Endothelial cell of umbilical vein (primary cell): Measurements from ENCODE around the gene NEMF. TPM values are rescaled to one million over a fixed set of nuclear protein-coding genes. Genes with fewer than 3 reads are reported as not detected.
"Not testable (repeated sequence)": the region's sequence is repeated elsewhere in the genome, so short reads cannot be mapped to it uniquely, and the experiment has no call there.

Experiments used
- BruUV-seq: library from RNA; stranded (reverse); fragments of 400-500 nt; replicated peaks from 2 replicates; lab custom pipeline; 2021; lab: Mats Ljungman, UMichigan
- CTCF ChIA-PET: fragments of 300-600, 350-600 bp; sonication (Branson Sonifier 250); formaldehyde crosslinking; loops from one replicate; lab custom pipeline; 2021; ENCODE audit warnings: antibody characterized with exemption, inconsistent platforms; lab: Charles Lee
- POLR2A ChIA-PET: fragments of 300-600, 350-600 bp; sonication (Branson Sonifier 250); formaldehyde crosslinking; loops from one replicate; lab custom pipeline; 2021; ENCODE audit warnings: antibody characterized with exemption, inconsistent platforms; lab: Charles Lee
- DNase-seq: peaks from one replicate; pipeline ENCODE4 v3.0.0-alpha.2; 2011; ENCODE audit warnings: low read depth, low spot score
- FAIRE-seq: peaks from 2 replicates; lab custom pipeline; 2011; peaks lifted over from hg19 to GRCh38; lab: Jason Lieb, UNC
- H2AFZ ChIP-seq: 2 replicates; pipeline ENCODE4 v1.6.0; 2012; ENCODE audit warnings: low read depth, low read length, control low read depth, inconsistent platforms
- H3K27ac ChIP-seq: 2 replicates; pipeline ENCODE4 v1.5.1; 2011; ENCODE audit warnings: low read depth, mild to moderate bottlenecking, control low read depth, low read length, moderate library complexity; ENCODE audit not compliant: insufficient read depth
- H3K27me3 ChIP-seq, 2 experiments: 2 replicates each; pipeline versions ENCODE4 v1.6.0 to v1.6.1; 2011; ENCODE audit warnings: low read length in 2 of 2, mixed read lengths in 1 of 2; ENCODE audit not compliant: control insufficient read depth in 2 of 2, insufficient read depth in 2 of 2
- H3K36me3 ChIP-seq, 2 experiments: 2 replicates in 1 of 2; 3 replicates in 1 of 2; pipeline ENCODE4 v1.5.1; 2011; ENCODE audit warnings: low read length in 2 of 2, mild to moderate bottlenecking in 1 of 2, moderate library complexity in 1 of 2; ENCODE audit not compliant: control insufficient read depth in 2 of 2, insufficient read depth in 2 of 2; ENCODE audit errors: extremely low read depth in 1 of 2
- H3K4me1 ChIP-seq: 3 replicates; pipeline ENCODE4 v1.5.1; 2011; ENCODE audit warnings: mild to moderate bottlenecking, low read length; ENCODE audit not compliant: control insufficient read depth, insufficient read depth; ENCODE audit errors: extremely low read depth
- H3K4me2 ChIP-seq: 2 replicates; pipeline ENCODE4 v1.6.1; 2011; ENCODE audit warnings: low read length, control low read depth, mixed read lengths; ENCODE audit not compliant: insufficient read depth
- H3K4me3 ChIP-seq, 3 experiments: fragments of 200-600 bp in 1 of 3; sonication (generic), shearing (Covaris generic) in 1 of 3; replicated peaks in 1 of 3; 2 replicates each; pipeline ENCODE4 v1.5.1; 2011 to 2016; ENCODE audit warnings: control low read depth in 3 of 3, low read length in 3 of 3, mild to moderate bottlenecking in 2 of 3, inconsistent platforms in 1 of 3, low read depth in 1 of 3, moderate library complexity in 1 of 3; ENCODE audit not compliant: insufficient read depth in 1 of 3
- H3K79me2 ChIP-seq: 2 replicates; pipeline ENCODE4 v1.6.0; 2012; ENCODE audit warnings: low read length, inconsistent platforms; ENCODE audit not compliant: control insufficient read depth, insufficient read depth
- H3K9ac ChIP-seq: replicated peaks from 2 replicates; pipeline ENCODE3; 2011; ENCODE audit warnings: low read length, control low read depth; ENCODE audit not compliant: insufficient read depth; ENCODE audit errors: extremely low read depth
- H3K9me1 ChIP-seq: replicated peaks from 3 replicates; pipeline ENCODE4 v1.6.0; 2011; ENCODE audit warnings: mild to moderate bottlenecking, low read length; ENCODE audit not compliant: control insufficient read depth, insufficient read depth; ENCODE audit errors: extremely low read depth
- H3K9me3 ChIP-seq: replicated peaks from 2 replicates; pipeline ENCODE4 v1.5.1; 2012; ENCODE audit warnings: low read length, inconsistent platforms; ENCODE audit not compliant: control insufficient read depth, insufficient read depth
- H4K20me1 ChIP-seq: replicated peaks from 2 replicates; pipeline ENCODE3; 2011; ENCODE audit warnings: mild to moderate bottlenecking, low read length; ENCODE audit not compliant: control insufficient read depth, insufficient read depth; ENCODE audit errors: extremely low read depth
- FOS ChIP-seq: IDR thresholded peaks from 2 replicates; pipeline ENCODE4 v1.6.1; 2011; ENCODE audit warnings: mild to moderate bottlenecking, low read length, moderate library complexity, borderline replicate concordance; ENCODE audit not compliant: insufficient read depth
- MYC ChIP-seq: IDR thresholded peaks from one replicate; pipeline ENCODE4 v1.6.1; 2011; ENCODE audit warnings: mild to moderate bottlenecking, low read depth, low read length
- dilution Hi-C: fragments of 300-500 bp; cut with MboI; formaldehyde crosslinking; loops from one replicate; pipeline ENCODE4 v1.15.0; 2019; ENCODE audit warnings: low sequenced_read_pairs; ENCODE audit not compliant: extremely low pct_ligation_motif_present
- intact Hi-C: fragments of 100-400 bp; cut with micrococcal nuclease; formaldehyde crosslinking; loops from one replicate; pipeline ENCODE4 v1.10.0; 2022
- polyA plus RNA-seq, 4 experiments: library from polyadenylated mRNA; depleted of rRNA in 3 of 4; stranded (reverse) in 3 of 4; unstranded in 1 of 4; fragments of >200 nt; gene quantifications; 2 replicates each; pipeline versions ENCODE4 v1.2.1 to v1.2.3, GENCODE V29; 2011 to 2012; ENCODE audit warnings: missing spikeins in 1 of 4
- total RNA-seq: library from RNA; stranded (reverse); gene quantifications from 2 replicates; pipeline ENCODE4 v1.2.3, GENCODE V29; 2021

NEMF gene
- total and polyA plus RNA-seq, 2 donors (not counting 3 experiments of a cell fraction or from before 2014, with no cell fraction given): 12.2 to 71.4 TPM

- H3K27ac ChIP-seq, H3K79me2 ChIP-seq, H3K9ac ChIP-seq, H3K4me1 ChIP-seq, intact Hi-C loops, H4K20me1 ChIP-seq, H2AFZ ChIP-seq, H3K4me2 ChIP-seq, H3K9me1 ChIP-seq, H3K27me3 ChIP-seq, dilution Hi-C loops, CTCF ChIA-PET, BruUV-seq, H3K4me3 ChIP-seq, DNase-seq, H3K9me3 ChIP-seq, H3K36me3 ChIP-seq: not testable (repeated sequence)
- FAIRE-seq: peak; percentile 79
- POLR2A ChIA-PET: interaction anchor here (0.6 kb wide), 1 partner anchor 562 kb away, joined by 3 read pairs; no protein-coding TSS in a partner anchor
Measured at GRCh38 chr14:49746476-49746875, 106.1 kb downstream of the NEMF start.

DNA sequence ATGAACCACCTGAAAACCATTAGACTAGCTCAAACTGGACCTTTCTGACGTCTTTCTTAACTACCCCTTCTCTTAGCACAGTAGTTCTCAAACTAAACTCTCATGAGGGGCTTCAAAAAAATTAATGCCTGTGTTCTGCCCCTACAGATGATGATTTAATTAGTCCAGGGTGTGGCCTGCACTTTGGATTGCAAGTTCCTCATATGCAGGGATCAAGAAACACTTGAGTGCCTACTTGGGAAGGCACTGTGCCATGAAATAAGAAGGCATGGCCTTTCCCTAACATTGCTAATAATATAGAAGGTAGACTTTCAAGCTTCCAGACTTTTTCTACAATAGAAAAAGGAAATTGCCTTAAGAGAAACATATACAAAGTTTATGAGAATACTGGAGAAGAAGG, 107.4 kb downstream of the NEMF start:
- no peak overlapping the region for H3K27ac ChIP-seq
- H3K9ac ChIP-seq: no peak overlapping the region
- H3K9me3 ChIP-seq: no peaks in the 10 kb centered on the region
- no peak overlapping the region for H2AFZ ChIP-seq
- POLR2A ChIA-PET: no interaction called here
- DNase-seq (no peak), FAIRE-seq (no peak)
- no peaks in the 10 kb centered on the region for H3K9me1 ChIP-seq
- dilution Hi-C loops: no loop called here
- no peaks in the 10 kb centered on the region for H3K27me3 ChIP-seq
- CTCF ChIA-PET: no interaction called here
- H3K36me3 ChIP-seq: no peaks in the 10 kb centered on the region
- intact Hi-C loops: no loop called here
- H4K20me1 ChIP-seq: no peaks in the 10 kb centered on the region
- no peak overlapping the region for H3K4me3 ChIP-seq
- no peaks in the 10 kb centered on the region for H3K79me2 ChIP-seq
- no peak overlapping the region for H3K4me2 ChIP-seq
- TF ChIP-seq FOS: no peak
- no peak for TF ChIP-seq MYC
- no peaks in the 10 kb centered on the region for H3K4me1 ChIP-seq
- no TSS peak for BruUV-seq

DNA sequence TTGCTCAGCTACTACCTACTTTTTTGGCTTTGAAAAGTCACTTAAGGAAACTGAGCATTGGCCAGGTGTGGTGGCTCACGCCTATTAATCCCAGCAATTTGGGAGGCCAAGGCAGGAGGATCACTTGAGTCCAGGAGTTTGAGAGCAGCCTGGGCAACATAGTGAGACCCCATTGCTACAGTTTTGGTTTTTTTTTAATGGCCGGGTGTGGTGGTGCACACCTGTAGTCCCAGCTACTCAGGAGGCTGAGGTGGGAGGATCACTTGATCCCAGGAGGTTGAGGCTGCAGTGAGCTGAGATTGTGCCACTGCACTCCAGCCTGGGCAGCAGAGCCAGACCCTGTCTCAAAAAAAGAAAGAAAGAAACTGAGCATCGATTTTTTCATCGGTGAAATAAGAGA, 116.9 kb downstream of the NEMF start:
- H3K27me3 ChIP-seq, H3K9me3 ChIP-seq, dilution Hi-C loops, H3K9me1 ChIP-seq, POLR2A ChIA-PET, H3K36me3 ChIP-seq, H3K4me2 ChIP-seq, H3K9ac ChIP-seq, H3K4me3 ChIP-seq, FAIRE-seq, H3K4me1 ChIP-seq, DNase-seq, intact Hi-C loops, H3K27ac ChIP-seq, H2AFZ ChIP-seq, H4K20me1 ChIP-seq, BruUV-seq, H3K79me2 ChIP-seq: not testable (repeated sequence)
- CTCF ChIA-PET: interaction anchor here (1.1 kb wide), 1 partner anchor 11 kb away, joined by 3 read pairs; no protein-coding TSS in a partner anchor
